ENCODE results near the gene MACROH2A2.

DNA sequence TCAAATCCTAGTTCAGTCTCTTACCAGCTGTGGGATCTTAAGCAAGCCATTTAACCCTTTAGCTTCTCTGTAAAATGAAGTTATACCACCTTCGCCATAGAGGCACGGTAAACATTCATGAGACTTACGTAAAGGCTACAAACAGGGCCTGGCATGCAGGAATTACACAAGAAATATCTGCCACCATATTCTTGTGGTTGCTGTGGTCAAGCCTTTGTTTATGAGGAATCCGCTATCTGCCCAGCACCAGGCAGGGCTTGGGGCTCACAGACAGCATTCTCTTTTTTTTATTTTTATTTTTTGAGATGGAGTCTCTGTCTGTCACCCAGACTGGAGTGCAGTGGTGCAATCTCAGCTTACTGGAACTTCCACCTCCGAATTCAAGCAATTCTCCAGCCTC, 70.1 kb downstream of the MACROH2A2 start:
- TF ChIP-seq, protein P1, sequence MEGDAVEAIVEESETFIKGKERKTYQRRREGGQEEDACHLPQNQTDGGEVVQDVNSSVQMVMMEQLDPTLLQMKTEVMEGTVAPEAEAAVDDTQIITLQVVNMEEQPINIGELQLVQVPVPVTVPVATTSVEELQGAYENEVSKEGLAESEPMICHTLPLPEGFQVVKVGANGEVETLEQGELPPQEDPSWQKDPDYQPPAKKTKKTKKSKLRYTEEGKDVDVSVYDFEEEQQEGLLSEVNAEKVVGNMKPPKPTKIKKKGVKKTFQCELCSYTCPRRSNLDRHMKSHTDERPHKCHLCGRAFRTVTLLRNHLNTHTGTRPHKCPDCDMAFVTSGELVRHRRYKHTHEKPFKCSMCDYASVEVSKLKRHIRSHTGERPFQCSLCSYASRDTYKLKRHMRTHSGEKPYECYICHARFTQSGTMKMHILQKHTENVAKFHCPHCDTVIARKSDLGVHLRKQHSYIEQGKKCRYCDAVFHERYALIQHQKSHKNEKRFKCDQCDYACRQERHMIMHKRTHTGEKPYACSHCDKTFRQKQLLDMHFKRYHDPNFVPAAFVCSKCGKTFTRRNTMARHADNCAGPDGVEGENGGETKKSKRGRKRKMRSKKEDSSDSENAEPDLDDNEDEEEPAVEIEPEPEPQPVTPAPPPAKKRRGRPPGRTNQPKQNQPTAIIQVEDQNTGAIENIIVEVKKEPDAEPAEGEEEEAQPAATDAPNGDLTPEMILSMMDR (IDR thresholded peaks at IDR 0.05; ENCODE audit: low read depth, low read length) = no peak
- TF ChIP-seq MYC (IDR thresholded peaks at IDR 0.05; ENCODE audit: low read depth, low read length) (no peak; the same call in 1 of the 2 replicates), POLR2A (IDR thresholded peaks at IDR 0.05; ENCODE audit: extremely low read depth, insufficient read length) (no peak)
- TF ChIP-seq, protein P2, sequence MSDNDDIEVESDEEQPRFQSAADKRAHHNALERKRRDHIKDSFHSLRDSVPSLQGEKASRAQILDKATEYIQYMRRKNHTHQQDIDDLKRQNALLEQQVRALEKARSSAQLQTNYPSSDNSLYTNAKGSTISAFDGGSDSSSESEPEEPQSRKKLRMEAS (IDR thresholded peaks at IDR 0.05; ENCODE audit: low read depth, low read length) = no peak; the same call in 1 of the 2 replicates
